Measurements from ENCODE around the gene PFKFB3.
"Not testable (repeated sequence)": the region's sequence is repeated elsewhere in the genome, so short reads cannot be mapped to it uniquely, and the experiment has no call there.

The PFKFB3 gene

DNA sequence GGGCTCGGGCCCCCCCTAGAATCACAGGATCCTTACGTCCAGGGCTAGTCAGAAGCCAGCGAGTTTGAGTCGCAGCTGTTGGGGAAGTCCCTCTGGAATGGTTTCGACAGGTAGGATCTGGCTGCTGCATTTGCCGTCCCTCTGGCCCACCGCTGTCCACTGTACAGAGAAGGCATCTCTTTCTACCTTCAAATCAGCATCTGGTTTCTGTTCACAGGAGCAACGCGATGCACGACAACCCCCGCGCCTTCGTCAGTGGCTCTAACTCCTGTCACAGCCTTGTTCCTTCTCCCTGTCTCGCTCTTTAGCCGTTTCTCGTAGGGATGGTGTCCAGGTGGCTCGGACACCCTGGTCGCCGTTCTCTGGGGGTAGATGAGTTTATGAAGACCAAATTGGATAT is 11.2 kb upstream of the PFKFB3 start:
- no peaks in the 10 kb centered on the region for H3F3A ChIP-seq (ENCODE audit: insufficient read depth, low read length)
- no peak for TF ChIP-seq EZH2 (IDR thresholded peaks at IDR 0.05; ENCODE audit: borderline replicate concordance, low read length)
- TF ChIP-seq, protein P1, sequence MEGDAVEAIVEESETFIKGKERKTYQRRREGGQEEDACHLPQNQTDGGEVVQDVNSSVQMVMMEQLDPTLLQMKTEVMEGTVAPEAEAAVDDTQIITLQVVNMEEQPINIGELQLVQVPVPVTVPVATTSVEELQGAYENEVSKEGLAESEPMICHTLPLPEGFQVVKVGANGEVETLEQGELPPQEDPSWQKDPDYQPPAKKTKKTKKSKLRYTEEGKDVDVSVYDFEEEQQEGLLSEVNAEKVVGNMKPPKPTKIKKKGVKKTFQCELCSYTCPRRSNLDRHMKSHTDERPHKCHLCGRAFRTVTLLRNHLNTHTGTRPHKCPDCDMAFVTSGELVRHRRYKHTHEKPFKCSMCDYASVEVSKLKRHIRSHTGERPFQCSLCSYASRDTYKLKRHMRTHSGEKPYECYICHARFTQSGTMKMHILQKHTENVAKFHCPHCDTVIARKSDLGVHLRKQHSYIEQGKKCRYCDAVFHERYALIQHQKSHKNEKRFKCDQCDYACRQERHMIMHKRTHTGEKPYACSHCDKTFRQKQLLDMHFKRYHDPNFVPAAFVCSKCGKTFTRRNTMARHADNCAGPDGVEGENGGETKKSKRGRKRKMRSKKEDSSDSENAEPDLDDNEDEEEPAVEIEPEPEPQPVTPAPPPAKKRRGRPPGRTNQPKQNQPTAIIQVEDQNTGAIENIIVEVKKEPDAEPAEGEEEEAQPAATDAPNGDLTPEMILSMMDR (IDR thresholded peaks at IDR 0.05; ENCODE audit: low read length): no peak
- no peaks in the 10 kb centered on the region for H3K9me3 ChIP-seq (ENCODE audit: low read length)
- no peak overlapping the region for H3K4me2 ChIP-seq (ENCODE audit: low read length)
- H3K9me2 ChIP-seq (ENCODE audit: low read depth, low read length): no peaks in the 10 kb centered on the region
- H3K9ac ChIP-seq (ENCODE audit: low read length): no peak overlapping the region
- H2AFZ ChIP-seq (ENCODE audit: low read length): no peak overlapping the region
- no peaks in the 10 kb centered on the region for H3K79me2 ChIP-seq (ENCODE audit: insufficient read depth, low read length)
- no peak overlapping the region for H3K4me3 ChIP-seq (ENCODE audit: low read depth, low read length, poor library complexity, severe bottlenecking)
- peaks cover 11% of the 10 kb centered on the region for H3K4me1 ChIP-seq (ENCODE audit: insufficient read depth, low read length, severe bottlenecking)
- no peaks in the 10 kb centered on the region for H4K20me1 ChIP-seq (ENCODE audit: insufficient read depth, low read length)
- H3K27ac ChIP-seq (ENCODE audit: low read depth, low read length, poor library complexity, severe bottlenecking): no peak overlapping the region
- no peaks in the 10 kb centered on the region for H3K27me3 ChIP-seq (ENCODE audit: insufficient read depth, low read length)
- H3K36me3 ChIP-seq (ENCODE audit: insufficient read depth, low read length): no peaks in the 10 kb centered on the region; the same call in 1 of the 2 replicates

DNA sequence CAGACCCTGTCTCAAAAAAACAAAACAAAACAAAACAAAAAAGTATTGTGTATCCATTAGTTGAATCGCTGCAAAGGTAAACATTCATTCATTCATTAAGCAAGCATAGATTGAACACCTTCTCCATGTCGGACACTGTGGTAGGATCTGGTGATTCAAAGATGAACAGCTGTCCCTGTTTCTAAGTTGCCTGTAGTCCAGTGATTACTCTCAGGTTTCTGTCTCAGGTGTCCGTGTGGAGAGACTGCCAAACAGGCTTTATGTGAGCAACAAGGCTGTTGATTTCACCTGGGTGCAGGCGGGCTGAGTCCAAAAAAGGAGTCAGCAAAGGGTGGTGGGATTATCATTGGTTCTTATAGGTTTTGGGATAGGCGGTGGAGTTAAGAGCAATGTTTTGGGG is 9.4 kb upstream of the PFKFB3 start:
- H3K9me2 ChIP-seq (ENCODE audit: low read depth, low read length); H3K4me2 ChIP-seq (ENCODE audit: low read length); H3K79me2 ChIP-seq (ENCODE audit: insufficient read depth, low read length); H3K9me3 ChIP-seq (ENCODE audit: low read length); H3K4me1 ChIP-seq (ENCODE audit: insufficient read depth, low read length, severe bottlenecking); H3K9ac ChIP-seq (ENCODE audit: low read length); H3F3A ChIP-seq (ENCODE audit: insufficient read depth, low read length); H4K20me1 ChIP-seq (ENCODE audit: insufficient read depth, low read length); H3K4me3 ChIP-seq (ENCODE audit: low read depth, low read length, poor library complexity, severe bottlenecking); H3K36me3 ChIP-seq (ENCODE audit: insufficient read depth, low read length); H2AFZ ChIP-seq (ENCODE audit: low read length); H3K27ac ChIP-seq (ENCODE audit: low read depth, low read length, poor library complexity, severe bottlenecking); H3K27me3 ChIP-seq (ENCODE audit: insufficient read depth, low read length): not testable (repeated sequence)

DNA sequence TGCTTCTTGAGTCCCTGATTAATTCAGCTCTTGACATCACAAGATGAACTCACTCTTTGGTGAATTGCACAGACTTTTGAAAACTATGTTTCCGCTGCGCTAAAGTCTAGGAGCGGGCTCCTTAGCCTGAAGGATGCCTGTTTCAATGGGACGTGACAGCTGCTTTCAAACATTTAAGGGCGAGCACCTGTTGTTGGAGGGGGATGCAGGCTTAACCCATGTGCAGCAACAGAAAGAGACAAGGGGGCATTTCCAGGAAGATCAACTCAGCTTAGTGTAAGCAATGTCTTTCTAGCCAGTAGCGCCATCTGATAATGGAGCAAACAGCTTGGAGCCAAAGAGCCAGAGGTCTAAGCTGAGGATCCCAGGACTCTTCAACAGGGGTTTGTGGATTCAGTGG is 8.4 kb upstream of the PFKFB3 start:
- Histone ChIP-seq H2AFZ (ENCODE audit: low read length) (no peak overlapping the region), H3K27ac (ENCODE audit: low read depth, low read length, poor library complexity, severe bottlenecking) (no peak overlapping the region), H3K36me3 (ENCODE audit: insufficient read depth, low read length) (no peaks in the 10 kb centered on the region; the same call in 1 of the 2 replicates), H3K4me2 (ENCODE audit: low read length) (no peak overlapping the region), H3K27me3 (ENCODE audit: insufficient read depth, low read length) (no peaks in the 10 kb centered on the region), H3K9me3 (ENCODE audit: low read length) (no peaks in the 10 kb centered on the region), H3K4me1 (ENCODE audit: insufficient read depth, low read length, severe bottlenecking) (peaks cover 6% of the 10 kb centered on the region), H3F3A (ENCODE audit: insufficient read depth, low read length) (no peaks in the 10 kb centered on the region), H3K79me2 (ENCODE audit: insufficient read depth, low read length) (no peaks in the 10 kb centered on the region), H3K4me3 (ENCODE audit: low read depth, low read length, poor library complexity, severe bottlenecking) (no peak overlapping the region), H4K20me1 (ENCODE audit: insufficient read depth, low read length) (no peaks in the 10 kb centered on the region), H3K9ac (ENCODE audit: low read length) (no peak overlapping the region), H3K9me2 (ENCODE audit: low read depth, low read length) (no peaks in the 10 kb centered on the region)
- TF ChIP-seq, protein P1 (IDR thresholded peaks at IDR 0.05; ENCODE audit: low read length): no peak
- no peak for TF ChIP-seq EZH2 (IDR thresholded peaks at IDR 0.05; ENCODE audit: borderline replicate concordance, low read length)

DNA sequence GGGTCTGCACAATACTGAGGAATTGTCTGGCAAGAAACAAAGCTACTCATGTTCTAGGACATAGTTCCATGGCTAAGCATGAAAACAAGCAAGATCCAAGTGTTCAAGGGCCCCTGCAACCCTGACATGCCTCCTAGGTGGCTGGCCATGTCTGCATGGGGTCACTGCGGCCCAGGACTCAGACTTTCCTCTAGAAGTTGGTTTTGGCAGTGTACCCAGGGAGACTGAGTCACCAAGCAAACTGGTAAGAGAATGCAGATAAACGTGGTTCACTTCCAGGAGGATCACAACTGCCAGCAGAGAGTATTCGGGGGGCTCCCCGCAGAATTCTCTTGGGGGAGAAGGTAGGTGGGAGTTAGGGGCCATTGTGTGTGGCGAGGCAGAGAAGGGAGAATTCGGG is 7.4 kb upstream of the PFKFB3 start:
- Histone ChIP-seq H3K9ac (ENCODE audit: low read length) (no peak overlapping the region), H3K9me3 (ENCODE audit: low read length) (no peaks in the 10 kb centered on the region), H3K36me3 (ENCODE audit: insufficient read depth, low read length) (no peaks in the 10 kb centered on the region; the same call in 1 of the 2 replicates), H3K4me2 (ENCODE audit: low read length) (no peak overlapping the region), H3K27me3 (ENCODE audit: insufficient read depth, low read length) (no peaks in the 10 kb centered on the region), H3K9me2 (ENCODE audit: low read depth, low read length) (no peaks in the 10 kb centered on the region), H3K4me1 (ENCODE audit: insufficient read depth, low read length, severe bottlenecking) (peaks cover 17% of the 10 kb centered on the region), H3F3A (ENCODE audit: insufficient read depth, low read length) (no peaks in the 10 kb centered on the region), H3K27ac (ENCODE audit: low read depth, low read length, poor library complexity, severe bottlenecking) (no peak overlapping the region), H3K4me3 (ENCODE audit: low read depth, low read length, poor library complexity, severe bottlenecking) (no peak overlapping the region), H4K20me1 (ENCODE audit: insufficient read depth, low read length) (no peaks in the 10 kb centered on the region), H3K79me2 (ENCODE audit: insufficient read depth, low read length) (no peaks in the 10 kb centered on the region), H2AFZ (ENCODE audit: low read length) (no peak overlapping the region)
- TF ChIP-seq, protein P1 (IDR thresholded peaks at IDR 0.05; ENCODE audit: low read length): no peak
- no peak for TF ChIP-seq EZH2 (IDR thresholded peaks at IDR 0.05; ENCODE audit: borderline replicate concordance, low read length)
